Loucy (cell line): ENCODE results near the gene CGB3.

Experiments
- H2AFZ ChIP-seq: fragments of 200-600 bp; sonication (generic); 2 replicates; pipeline ENCODE4 v1.6.0; 2016; ENCODE audit warnings: antibody characterized with exemption, mild to moderate bottlenecking, low read length, moderate library complexity
- H3F3A ChIP-seq: fragments of 200-600 bp; 2 replicates; pipeline ENCODE4 v1.6.0; 2016; ENCODE audit warnings: antibody characterized with exemption, low read depth, mild to moderate bottlenecking
- H3K27me3 ChIP-seq: fragments of 200-600 bp; sonication (generic); 2 replicates; pipeline ENCODE4 v1.6.1; 2014; ENCODE audit warnings: low read length, mild to moderate bottlenecking; ENCODE audit not compliant: insufficient read depth, poor library complexity, severe bottlenecking
- H3K36me3 ChIP-seq: fragments of 200-600 bp; sonication (generic); 2 replicates; pipeline ENCODE4 v1.6.1; 2016; ENCODE audit warnings: low read length; ENCODE audit not compliant: insufficient read depth
- H3K4me1 ChIP-seq: fragments of 200-600 bp; sonication (generic); 2 replicates; pipeline ENCODE4 v1.5.1; 2014; ENCODE audit warnings: low read length, mild to moderate bottlenecking; ENCODE audit not compliant: insufficient read depth, poor library complexity, severe bottlenecking
- H3K4me2 ChIP-seq: fragments of 200-600 bp; sonication (generic); 2 replicates; pipeline ENCODE4 v1.6.0; 2014; ENCODE audit warnings: antibody characterized with exemption, low read length, low read depth, mild to moderate bottlenecking; ENCODE audit not compliant: poor library complexity, severe bottlenecking
- H3K4me3 ChIP-seq: fragments of 200-600 bp; sonication (generic); 2 replicates; pipeline ENCODE4 v1.5.1; 2014; ENCODE audit warnings: low read length, mild to moderate bottlenecking, mixed read lengths; ENCODE audit not compliant: poor library complexity, severe bottlenecking
- H3K79me2 ChIP-seq: fragments of 200-600 bp; sonication (generic); 2 replicates; pipeline ENCODE4 v1.6.1; 2014; ENCODE audit warnings: low read length; ENCODE audit not compliant: insufficient read depth
- H3K9ac ChIP-seq: fragments of 200-600 bp; sonication (generic); 2 replicates; pipeline ENCODE4 v1.6.0; 2014; ENCODE audit warnings: mild to moderate bottlenecking, low read depth, low read length, moderate library complexity; ENCODE audit not compliant: poor library complexity, severe bottlenecking
- H3K9me2 ChIP-seq: fragments of 200-600 bp; sonication (generic); replicated peaks from 2 replicates; pipeline ENCODE4 v1.6.1; 2016; ENCODE audit warnings: low read depth, low read length, mixed read lengths
- H3K9me3 ChIP-seq: fragments of 200-600 bp; sonication (generic); 2 replicates; pipeline ENCODE4 v1.6.1; 2014; ENCODE audit warnings: mild to moderate bottlenecking, antibody characterized with exemption, low read length, low read depth; ENCODE audit not compliant: insufficient read depth
- H4K20me1 ChIP-seq: fragments of 200-600 bp; sonication (generic); 2 replicates; pipeline ENCODE4 v1.6.0; 2014; ENCODE audit warnings: antibody characterized with exemption, low read length, mild to moderate bottlenecking; ENCODE audit not compliant: insufficient read depth, poor library complexity, severe bottlenecking
- CTCF ChIP-seq: fragments of 200-600 bp; sonication (generic); conservative IDR thresholded peaks from 2 replicates; pipeline ENCODE4 v1.5.1; 2014; ENCODE audit warnings: mild to moderate bottlenecking, antibody characterized with exemption, low read length
- EZH2phosphoT487 ChIP-seq: fragments of 200-600 bp; IDR thresholded peaks from 2 replicates; pipeline ENCODE4 v1.6.1; 2018; ENCODE audit warnings: antibody characterized with exemption, mild to moderate bottlenecking, moderate library complexity, borderline replicate concordance

The CGB3 gene

GRCh38 chr19:49004133-49004532 is 20.0 kb downstream of the CGB3 start:
- H3K79me2 ChIP-seq, result peaks cover 6% of the 10 kb centered on the region; the same call in 1 of the 2 replicates
- H4K20me1 ChIP-seq, result peaks cover 5% of the 10 kb centered on the region
- no peak overlapping the region for H2AFZ ChIP-seq
- no peaks in the 10 kb centered on the region for H3K27me3 ChIP-seq
- H3K9ac ChIP-seq, result no peak overlapping the region
- H3K4me2 ChIP-seq, result no peak overlapping the region
- TF ChIP-seq EZH2phosphoT487, result no peak
- no peak for TF ChIP-seq CTCF
- no peaks in the 10 kb centered on the region for H3K9me3 ChIP-seq
- H3K4me3 ChIP-seq, result no peak overlapping the region
- no peaks in the 10 kb centered on the region for H3K9me2 ChIP-seq
- no peaks in the 10 kb centered on the region for H3F3A ChIP-seq
- no peaks in the 10 kb centered on the region for H3K4me1 ChIP-seq
- H3K36me3 ChIP-seq, result peaks cover 41% of the 10 kb centered on the region; the same call in 1 of the 2 replicates

DNA sequence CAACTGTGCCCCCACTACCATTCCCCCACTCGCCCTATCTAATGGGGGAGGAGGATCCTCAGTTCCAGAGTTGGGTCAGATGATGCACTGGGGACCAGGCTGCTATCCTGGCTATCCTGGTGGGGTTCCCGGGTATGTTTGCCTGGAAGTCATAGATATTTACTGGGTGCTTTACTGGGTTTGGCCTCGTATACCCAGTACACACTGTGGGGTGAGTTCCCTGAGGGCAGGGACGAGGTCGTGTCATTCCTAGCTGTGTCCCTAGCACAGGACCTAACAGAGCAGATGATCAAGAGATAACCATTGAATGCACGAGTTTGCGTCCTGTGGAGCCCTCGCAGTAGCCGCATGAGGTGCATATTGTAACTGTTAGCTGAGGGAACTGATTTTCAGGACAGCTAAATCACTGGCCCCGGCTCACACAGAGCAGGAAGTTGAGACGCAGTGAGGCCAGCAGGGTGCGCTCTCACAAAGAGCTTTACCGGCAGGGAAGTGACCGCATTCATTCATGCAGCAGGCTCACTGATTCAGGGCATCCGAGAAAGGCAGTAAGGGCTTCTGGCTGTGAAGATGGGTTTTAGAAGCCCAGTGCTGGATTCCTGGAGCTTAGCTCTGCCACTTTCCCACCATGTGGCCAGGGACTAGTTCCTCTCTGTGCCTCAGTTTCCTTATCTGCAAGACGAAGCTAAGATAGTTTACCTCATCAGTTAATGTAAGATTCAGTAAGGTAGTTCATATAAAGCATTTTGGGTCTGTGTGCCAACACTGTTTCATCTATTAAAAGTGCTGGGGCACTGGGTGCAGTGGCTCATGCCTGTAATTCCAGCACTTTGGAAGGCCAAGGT is 24.4 kb downstream of the CGB3 start:
- peaks cover 45% of the 10 kb centered on the region for H3K79me2 ChIP-seq
- H3K9ac ChIP-seq, result no peak overlapping the region
- H3F3A ChIP-seq, result no peaks in the 10 kb centered on the region
- no peaks in the 10 kb centered on the region for H3K9me2 ChIP-seq
- no peaks in the 10 kb centered on the region for H3K27me3 ChIP-seq
- no peak overlapping the region for H2AFZ ChIP-seq
- no peaks in the 10 kb centered on the region for H3K9me3 ChIP-seq
- H3K4me3 ChIP-seq, result no peak overlapping the region
- H3K4me2 ChIP-seq, result no peak overlapping the region
- peaks cover 7% of the 10 kb centered on the region for H3K4me1 ChIP-seq
- peaks cover 15% of the 10 kb centered on the region; the same call in 1 of the 2 replicates for H3K36me3 ChIP-seq
- TF ChIP-seq EZH2phosphoT487 (no peak), CTCF (peak; percentile 76)
- H4K20me1 ChIP-seq, result peaks cover 22% of the 10 kb centered on the region

GRCh38 chr19:48997972-48998371 is 26.2 kb downstream of the CGB3 start:
- Histone ChIP-seq H3K9me2 (no peaks in the 10 kb centered on the region), H3F3A (no peaks in the 10 kb centered on the region), H3K9ac (no peak overlapping the region), H4K20me1 (peaks cover 27% of the 10 kb centered on the region), H3K27me3 (no peaks in the 10 kb centered on the region), H3K4me2 (no peak overlapping the region), H3K4me3 (no peak overlapping the region), H3K9me3 (no peaks in the 10 kb centered on the region), H3K79me2 (peaks cover 56% of the 10 kb centered on the region), H2AFZ (no peak overlapping the region), H3K36me3 (peaks cover 2% of the 10 kb centered on the region; the same call in 1 of the 2 replicates), H3K4me1 (peaks cover 7% of the 10 kb centered on the region)
- TF ChIP-seq EZH2phosphoT487 (no peak), CTCF (peak; percentile 79)
